ENCODE measurements around the gene ZNF385A.

ZNF385A gene

GRCh38 chr12:54373649-54374561 lies 10.6 kb downstream of the ZNF385A start:
- no peak for DNase-seq

GRCh38 chr12:54372113-54372806 lies 12.3 kb downstream of the ZNF385A start:
- no peak for DNase-seq

GRCh38 chr12:54371328-54372112 lies 13.0 kb downstream of the ZNF385A start:
- no peak for DNase-seq

GRCh38 chr12:54370171-54370730 lies 14.3 kb downstream of the ZNF385A start:
- DNase-seq: no peak

GRCh38 chr12:54369597-54370131 lies 14.9 kb downstream of the ZNF385A start:
- no peak for DNase-seq

- DNase-seq: peak; percentile 92
Measured at GRCh38 chr12:54368709-54369596, 15.6 kb downstream of the ZNF385A start.

- no peak for DNase-seq
Measured at GRCh38 chr12:54368025-54368708, 16.4 kb downstream of the ZNF385A start.

- no peak for DNase-seq
Measured at GRCh38 chr12:54364413-54364812, 20.1 kb downstream of the ZNF385A start, which contains the start of gene GPR84. TSS of gene GPR84 (minus strand) at chr12:54364486. CDS start at chr12:54363851, 635 bp downstream.

- no peak for DNase-seq
Measured at GRCh38 chr12:54363618-54364017, 20.9 kb downstream of the ZNF385A start.

GRCh38 chr12:54363047-54363446 lies 21.5 kb downstream of the ZNF385A start:
- no peak for DNase-seq

- DNase-seq: peak; percentile 37
Measured at GRCh38 chr12:54360717-54361456, 23.6 kb downstream of the ZNF385A start.

- DNase-seq: no peak
Measured at GRCh38 chr12:54359762-54360351, 24.7 kb downstream of the ZNF385A start.

GRCh38 chr12:54358945-54359761 lies 25.4 kb downstream of the ZNF385A start:
- peak; percentile 88 for DNase-seq

GRCh38 chr12:54358191-54358944 lies 26.2 kb downstream of the ZNF385A start:
- DNase-seq: no peak

GRCh38 chr12:54357506-54358190 lies 26.9 kb downstream of the ZNF385A start:
- DNase-seq: no peak

GRCh38 chr12:54356951-54357356 lies 27.6 kb downstream of the ZNF385A start:
- DNase-seq: no peak

GRCh38 chr12:54356228-54356627 lies 28.3 kb downstream of the ZNF385A start:
- no peak for DNase-seq

Measured in T-helper 9 cell (primary cell).